GM18502 (cell line): ENCODE data around the gene ZNF701.

Experiments
- ATAC-seq: cut with Tn5 transposase; IDR thresholded peaks from one replicate; pipeline ENCODE4 v1.9.1; 2021; ENCODE audit warnings: mild to moderate bottlenecking; ENCODE audit not compliant: unreplicated experiment, poor library complexity

The ZNF701 gene

DNA sequence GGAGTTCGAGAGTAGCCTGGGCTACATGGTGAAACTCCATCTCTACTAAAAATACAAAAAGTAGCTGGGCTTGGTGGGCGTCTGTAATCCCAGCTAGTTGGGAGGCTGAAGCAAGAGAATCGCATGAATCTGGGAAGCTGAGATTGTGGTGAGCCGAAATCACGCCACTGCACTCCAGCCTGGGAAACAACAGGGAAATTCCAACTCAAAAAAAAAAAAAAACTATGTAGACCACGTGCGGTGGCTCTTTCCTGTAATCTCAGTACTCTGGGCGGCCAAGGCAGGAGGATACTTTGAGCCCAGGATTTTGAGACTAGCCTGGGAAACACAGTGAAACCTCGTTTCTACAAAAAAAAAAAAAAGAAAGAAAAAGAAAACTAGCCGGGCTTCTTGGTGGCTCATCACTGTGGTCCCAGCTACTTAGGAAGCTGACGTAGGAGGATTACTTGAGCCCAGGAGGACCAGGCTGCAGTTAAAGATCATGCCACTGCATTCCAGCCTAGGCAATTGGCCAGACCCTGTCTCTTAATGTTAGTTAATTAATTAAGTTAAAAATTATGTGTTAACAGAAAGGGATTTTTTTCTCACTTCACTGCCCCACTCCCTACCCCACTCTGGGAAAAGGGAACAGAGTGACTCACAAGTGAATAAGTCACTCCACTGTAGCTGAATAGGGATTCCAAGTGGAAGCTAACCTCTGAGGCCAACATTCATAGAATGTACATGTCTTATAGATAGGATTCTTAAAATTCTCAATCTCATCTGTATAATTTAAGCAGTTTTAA, 65.9 kb downstream of the ZNF701 start:
- no peak for ATAC-seq
